Stimulated activated CD8-positive, alpha-beta memory T cell treated with anti-CD3 and anti-CD28 coated beads, Interleukin-4, amount 100 ng/mL, for 48 hours (primary cell): ENCODE measurements around the gene BIRC7.
A peak's percentile ranks its signal among the peaks of the same experiment; 100 is the strongest.

Experiments
- DNase-seq: peaks from one replicate; pipeline ENCODE4 v3.0.0-alpha.2; 2020

The BIRC7 gene

GRCh38 chr20:63268671-63269439, 33.1 kb downstream of the BIRC7 start:
- no peak for DNase-seq

GRCh38 chr20:63269724-63270123, 34.0 kb downstream of the BIRC7 start:
- DNase-seq = no peak

DNA sequence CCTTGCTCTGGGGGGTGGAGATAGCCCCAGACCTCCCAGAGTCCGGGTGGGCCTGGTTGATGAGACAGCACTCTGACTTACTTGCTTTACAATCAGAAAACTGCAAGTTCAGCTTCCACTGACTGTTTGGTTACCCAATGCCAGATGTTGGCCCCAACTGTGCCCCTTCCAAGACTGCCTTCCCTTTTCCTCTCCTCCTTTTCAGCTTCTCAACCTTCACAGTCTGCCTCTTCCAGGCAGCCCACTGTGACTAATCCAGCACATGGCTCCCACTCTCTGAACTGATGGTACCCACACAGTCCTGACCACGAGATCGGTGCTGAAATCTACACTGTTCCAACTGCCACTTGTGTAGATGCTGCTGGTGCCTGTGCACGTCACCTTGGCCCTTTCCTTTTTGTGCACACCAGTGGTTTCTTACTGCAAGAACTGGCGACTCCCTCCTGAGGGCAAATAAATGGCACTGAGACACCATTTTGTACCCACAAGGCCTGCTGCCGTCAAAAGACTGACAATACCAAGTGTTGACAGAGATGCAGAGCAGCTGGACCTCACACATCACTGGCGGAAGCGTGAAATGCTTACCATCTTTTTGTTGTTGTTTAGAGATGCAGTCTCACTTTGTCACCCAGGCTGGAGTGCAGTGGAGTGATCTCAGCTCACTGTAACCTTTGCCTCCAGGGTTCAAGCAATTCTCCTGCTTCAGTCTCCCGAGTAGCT, 35.1 kb downstream of the BIRC7 start:
- DNase-seq = no peak

DNA sequence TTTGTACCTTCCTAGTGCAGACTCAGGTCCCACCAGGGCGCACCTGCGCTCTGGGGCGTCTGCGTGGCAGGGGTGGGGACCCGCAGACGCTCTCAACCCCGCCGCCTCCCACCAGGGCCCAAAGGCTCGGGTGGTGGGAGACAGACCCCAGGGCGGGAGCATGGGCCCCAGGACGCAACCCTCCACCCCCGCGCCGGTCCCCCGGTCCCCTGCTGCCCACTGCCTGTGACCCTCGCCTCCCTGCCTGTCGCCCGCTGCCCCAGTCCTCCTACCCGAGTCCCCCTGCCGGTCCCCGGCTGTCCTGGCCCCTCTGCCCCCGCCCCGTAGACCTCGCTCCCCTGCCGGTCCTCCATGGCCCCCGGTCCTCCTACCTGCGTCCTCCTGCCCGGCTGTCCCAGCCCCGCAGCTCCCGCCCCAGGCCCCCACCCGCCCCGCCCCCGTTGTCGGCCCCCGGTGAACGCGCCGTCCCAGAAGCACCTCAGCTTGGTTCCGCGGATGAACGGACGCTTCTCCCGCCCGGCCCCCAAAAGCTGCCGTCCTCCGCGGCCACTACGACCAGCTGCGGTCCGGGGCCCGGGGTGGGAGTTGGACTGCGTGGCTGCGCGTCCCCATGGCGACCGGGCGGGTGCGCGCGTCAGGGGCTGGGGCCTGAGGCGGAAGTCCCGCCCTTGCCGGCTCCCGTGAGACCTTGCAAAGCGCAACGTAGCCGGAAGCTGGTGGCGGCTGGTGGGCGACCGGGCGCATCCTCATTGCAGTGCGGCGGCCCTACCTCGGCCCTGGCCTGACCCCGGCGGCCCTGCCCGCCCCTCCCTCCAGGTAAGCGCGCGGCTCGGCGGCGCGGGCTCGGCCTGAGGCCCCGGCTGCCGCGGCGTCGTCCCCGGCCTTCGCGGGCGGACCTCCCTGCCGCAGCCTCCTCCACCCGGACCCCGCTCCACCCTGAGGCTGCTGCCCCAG, 36.7 kb downstream of the BIRC7 start, which contains the start of gene ARFGAP1:
ARFGAP1 (plus strand) TSS at position 709 of the 954 bp plus-strand sequence. CDS start 2,768 bp downstream, outside the sequence.
- DNase-seq = peak; percentile 92

DNA sequence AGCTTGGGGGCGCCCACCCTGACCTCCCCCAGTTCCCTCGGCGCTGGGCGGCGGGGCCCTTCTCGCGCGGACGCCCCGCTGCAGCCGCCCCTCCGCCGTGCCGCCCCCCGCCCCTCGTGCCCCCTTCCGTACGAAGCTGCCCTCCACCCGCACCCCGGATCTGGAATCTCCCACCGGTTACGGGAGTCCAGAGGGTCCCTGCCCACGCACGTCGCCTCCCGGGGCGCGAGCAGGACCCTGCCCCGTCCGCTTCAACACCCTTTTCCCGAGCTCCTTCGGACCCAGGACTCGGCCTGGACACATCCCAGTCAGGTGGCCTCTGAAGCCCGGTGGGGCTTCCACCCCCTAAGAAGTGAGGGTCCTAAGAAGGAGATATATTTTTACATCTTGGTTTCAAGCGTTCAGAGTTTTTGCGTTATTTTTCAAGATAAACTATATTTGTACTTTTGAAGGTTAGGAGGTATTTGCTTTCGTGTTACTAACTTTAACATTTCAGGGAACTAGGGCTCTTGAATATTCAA, 37.4 kb downstream of the BIRC7 start:
- DNase-seq = no peak

DNA sequence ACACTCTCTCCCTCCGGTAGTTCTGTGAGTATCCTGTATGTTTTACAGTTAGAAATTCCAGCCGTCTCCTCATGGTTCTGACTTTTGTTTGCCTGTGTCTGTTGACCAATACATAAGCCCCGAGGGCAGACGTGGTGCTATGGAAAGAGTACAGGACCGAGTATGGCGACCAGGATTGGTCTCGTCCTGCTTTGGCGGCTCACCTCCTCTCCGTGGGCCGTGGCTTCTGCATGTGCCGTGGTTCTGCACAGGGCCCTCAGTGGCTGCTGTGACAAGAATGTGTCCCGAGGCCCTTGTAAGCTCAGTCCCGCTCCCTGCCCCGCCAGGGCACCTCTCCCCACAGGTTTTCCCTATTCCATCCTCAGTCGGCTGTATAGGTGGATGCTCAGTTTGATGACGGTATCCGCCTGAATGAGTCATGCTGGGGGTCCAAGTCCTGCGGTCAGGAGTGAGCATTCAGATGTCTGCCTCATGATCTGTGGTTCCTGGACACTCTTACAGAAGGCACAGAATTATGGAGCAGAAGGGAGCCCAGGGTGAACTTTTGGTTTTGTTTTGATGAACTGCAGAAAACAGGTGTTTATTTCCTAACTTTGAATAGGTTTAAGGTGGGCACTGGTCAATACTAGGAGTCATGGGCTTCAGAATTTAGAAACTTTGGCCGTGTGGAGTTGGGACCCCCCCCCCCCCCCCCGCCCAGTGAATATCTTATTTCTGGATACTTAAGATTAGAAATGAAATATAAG, 38.1 kb downstream of the BIRC7 start:
- no peak for DNase-seq

GRCh38 chr20:63274381-63275228, 38.9 kb downstream of the BIRC7 start:
- DNase-seq = no peak

- no peak for DNase-seq
Measured at GRCh38 chr20:63275825-63276224, 40.1 kb downstream of the BIRC7 start.

DNA sequence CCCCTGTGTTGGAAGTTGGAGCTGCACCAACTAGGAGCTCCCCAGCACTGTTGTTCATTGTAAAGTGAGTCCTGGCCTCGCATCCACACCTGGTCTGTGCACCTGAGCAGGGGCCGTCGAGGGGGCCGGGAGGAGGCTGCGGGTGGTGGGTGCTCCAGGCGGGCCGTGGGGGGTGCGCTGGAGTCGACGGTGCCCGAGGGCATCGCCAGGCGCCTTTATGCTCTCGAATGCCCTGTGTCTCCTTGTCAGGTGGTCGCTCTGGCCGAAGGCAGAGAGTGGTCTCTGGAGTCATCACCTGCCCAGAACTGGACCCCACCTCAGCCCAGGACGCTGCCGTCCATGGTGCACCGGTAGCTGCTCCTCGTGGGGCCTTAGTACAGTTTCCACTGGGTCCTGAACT, 41.3 kb downstream of the BIRC7 start:
- DNase-seq = no peak

GRCh38 chr20:63277466-63278272, 42.0 kb downstream of the BIRC7 start:
- no peak for DNase-seq

- DNase-seq = no peak
Measured at GRCh38 chr20:63278661-63279060, 43.0 kb downstream of the BIRC7 start.

DNA sequence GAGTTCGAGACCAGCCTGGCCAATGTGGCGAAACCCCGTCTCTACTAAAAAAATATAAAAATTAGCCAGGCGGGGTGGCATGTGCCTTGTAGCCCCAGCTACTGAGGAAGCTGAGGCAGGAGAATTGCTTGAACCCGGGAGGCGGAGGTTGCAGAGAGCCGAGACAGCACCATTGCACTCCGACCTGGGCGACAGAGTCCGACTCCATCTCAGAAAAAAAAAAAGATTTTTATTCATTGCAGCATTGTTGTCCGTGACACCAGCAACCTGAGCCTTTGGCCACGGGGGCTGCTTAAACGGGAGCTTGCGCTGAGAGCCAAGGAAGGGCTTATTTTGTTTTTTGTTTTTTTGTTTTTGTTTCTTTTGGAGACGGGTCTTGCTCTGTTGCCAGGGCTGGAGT, 44.2 kb downstream of the BIRC7 start:
- DNase-seq = no peak

GRCh38 chr20:63280371-63280770, 44.7 kb downstream of the BIRC7 start:
- no peak for DNase-seq

DNA sequence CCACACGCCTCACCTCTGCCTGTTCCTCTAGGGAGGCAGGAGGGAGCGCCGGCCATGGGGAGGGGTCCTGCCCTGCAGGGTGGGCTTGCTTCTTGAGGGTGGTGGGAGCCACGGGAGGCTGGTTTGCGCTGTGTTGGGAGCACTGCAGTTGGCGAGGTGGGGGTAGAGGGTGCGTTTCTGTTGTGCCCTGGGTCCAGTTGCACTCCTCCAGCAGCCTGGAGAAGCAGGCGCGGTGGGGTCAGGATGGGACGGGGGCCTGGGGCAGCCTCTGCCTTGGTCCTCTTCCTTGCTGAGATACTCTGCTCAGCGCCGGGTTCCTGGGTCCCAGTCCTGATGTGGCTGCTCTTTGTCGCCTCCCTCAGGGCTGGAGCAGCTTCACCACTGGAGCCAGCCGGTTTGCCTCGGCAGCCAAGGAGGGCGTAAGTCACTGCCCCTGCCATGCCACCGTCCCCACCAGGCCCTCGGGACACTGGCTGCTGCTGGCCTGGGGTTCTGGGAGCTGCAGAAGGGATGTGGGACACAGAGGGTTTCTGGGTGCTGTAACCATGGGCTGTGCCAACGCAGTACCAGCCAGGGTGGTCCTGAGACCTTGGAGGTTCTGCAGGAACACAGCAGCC, 45.3 kb downstream of the BIRC7 start:
- no peak for DNase-seq

- no peak for DNase-seq
Measured at GRCh38 chr20:63281742-63282665, 46.3 kb downstream of the BIRC7 start.

DNA sequence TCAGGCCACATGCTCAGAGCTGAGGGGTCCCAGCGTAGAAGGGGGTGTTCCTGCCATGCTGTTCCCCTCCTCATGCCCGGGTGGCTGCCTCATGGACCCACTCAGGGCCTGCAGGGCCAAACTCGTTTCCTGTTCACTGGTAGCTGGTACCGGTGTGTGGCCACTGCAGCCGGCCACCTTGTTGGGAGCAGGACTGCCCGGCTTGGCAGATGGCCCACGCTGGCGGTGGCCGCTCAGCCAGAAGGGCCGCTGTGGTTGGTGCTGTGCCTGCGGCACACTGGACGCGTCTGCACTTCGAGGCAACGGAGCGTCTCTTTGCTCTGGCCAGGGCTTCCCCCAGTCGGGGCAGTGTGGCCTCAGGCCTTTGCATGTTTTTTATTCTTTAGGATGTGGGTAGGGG, 47.2 kb downstream of the BIRC7 start:
- no peak for DNase-seq

DNA sequence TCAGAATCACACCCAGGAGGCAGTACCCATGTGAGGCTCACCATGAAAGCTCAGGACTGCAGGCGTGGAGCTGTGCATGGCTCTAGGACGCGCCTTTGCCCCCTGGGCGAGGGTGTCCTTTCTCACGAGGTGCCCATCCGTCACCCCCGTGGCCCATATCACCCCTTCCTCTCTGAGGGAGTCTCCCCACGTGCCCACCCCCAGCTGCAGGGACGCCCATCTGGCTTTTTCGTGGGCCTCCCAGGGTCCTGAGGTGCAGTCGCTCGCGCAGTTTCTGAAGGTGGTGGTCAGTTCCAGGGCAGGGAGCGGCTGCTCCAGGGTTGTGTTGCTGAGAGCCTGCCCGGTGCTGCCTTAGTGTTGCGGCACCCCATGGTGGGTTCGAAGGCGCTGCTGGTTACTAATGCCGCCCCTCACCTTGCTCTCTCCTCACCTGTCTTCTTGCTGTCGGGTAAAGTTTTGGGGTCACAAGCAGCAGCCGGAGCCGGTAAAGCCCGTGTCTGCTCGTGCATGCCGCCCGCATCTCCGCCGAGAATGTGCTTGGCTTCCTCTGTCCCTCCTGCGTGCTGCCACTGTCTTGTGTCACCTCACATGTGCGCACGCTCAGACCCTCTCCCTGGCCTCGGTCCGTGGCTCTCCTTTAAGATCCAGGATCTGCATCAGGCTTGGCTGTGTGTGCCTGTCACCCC, 47.8 kb downstream of the BIRC7 start:
- no peak for DNase-seq

DNA sequence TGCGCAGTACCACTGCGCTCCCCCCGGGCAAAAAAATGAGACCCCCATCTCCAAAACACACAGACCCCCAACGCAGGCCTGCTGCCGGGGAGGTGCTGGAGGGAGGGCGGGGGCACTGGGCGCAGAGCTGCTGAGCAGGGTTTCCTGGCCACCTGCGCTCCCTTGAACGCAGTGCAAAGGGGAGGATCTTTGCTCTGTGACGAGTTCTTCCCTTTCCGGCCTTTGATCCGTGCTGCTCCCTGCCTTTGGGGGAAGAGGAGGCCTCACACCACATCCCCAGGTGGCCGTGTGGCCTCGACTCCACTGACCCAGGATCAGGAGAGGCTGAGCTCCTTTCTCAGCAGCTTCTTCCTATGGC, 48.4 kb downstream of the BIRC7 start:
- no peak for DNase-seq
